Head of caudate nucleus (tissue), 42 donors: Measurements from ENCODE around the gene MAML3.

Experiments
- DNase-seq, 42 donors: peaks; one replicate each; pipeline versions ENCODE4 v3.0.0 to v3.0.0-alpha.2; 2020 to 2021; ENCODE audit warnings: mixed read lengths in 7 of 42
- intact Hi-C: fragments of 100-400 bp; cut with DNase I; formaldehyde crosslinking; loops from one replicate; pipeline ENCODE4 v1.15.0; 2022

MAML3 gene

DNA sequence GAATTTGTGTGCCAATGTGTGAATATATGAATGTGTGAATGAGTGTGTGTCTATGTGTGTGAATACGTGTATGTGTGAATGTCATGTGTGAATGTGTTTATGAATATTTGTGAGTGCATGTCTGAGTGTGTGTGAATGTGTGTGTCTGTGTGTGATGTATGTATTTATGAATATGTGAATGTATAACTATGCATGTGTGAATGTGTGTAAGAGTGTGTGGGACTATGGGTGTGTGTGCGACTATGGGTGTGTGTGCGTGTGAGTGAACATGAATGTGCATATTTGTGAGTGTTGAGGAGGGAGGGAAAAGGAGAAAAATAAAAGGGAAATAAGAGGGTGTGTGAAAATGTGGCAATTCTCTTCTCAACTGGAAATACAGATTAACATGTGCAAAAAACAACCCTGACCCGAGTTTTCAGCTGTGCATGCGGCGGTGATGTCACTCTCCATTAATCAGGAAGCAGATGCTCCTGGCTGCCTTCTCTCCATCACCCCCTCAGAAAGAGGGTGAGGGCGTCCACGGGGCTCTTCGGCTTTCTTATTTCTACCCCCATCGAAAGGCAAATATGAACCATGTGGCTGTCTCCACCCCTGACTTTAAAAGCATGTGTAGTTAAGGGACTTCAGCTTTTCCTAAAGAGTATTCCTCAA, 219.8 kb downstream of the MAML3 start:
- no peak for DNase-seq
- intact Hi-C loops, result no loop called here

DNA sequence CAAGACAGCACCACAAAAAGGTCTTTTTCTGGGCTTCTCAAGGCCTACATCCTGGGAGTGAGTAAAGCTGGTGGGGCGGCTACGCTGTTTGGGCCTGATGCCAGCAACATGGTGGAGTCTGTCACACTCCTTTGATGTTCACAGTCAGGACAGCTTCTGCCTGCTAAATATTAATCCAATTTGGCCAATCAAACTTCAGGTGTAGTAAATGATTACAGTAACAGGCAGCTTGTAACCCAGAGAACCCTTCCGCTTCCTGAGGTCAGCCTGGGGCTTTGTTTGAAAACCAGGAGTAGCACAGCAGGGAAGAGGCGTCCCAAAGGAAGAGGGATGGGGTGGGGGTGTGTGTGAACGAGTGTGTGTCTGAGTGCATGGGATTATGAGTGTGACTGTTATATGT, 220.4 kb downstream of the MAML3 start:
- intact Hi-C loops, result no loop called here
- no peak for DNase-seq

DNA sequence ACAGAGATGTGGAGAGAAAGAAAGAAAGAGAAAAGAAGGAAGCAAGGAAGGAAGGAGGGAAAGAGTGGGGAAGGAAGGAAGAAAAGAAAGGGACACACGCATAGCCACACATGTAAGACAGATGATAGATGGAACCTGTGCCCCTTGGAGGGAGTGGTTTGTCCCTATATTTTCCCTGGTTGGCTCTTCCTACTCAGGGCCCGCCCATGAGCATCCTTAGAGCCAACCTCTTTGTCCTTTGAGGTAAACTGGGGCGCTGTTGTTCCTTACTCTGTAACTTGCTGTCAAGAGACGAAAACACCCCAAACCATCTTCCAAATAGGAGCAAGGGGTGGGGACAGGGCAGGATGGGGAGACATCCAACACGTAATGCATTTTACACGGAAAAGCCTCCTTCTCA, 220.9 kb downstream of the MAML3 start:
- intact Hi-C loops, result no loop called here
- no peak for DNase-seq

DNA sequence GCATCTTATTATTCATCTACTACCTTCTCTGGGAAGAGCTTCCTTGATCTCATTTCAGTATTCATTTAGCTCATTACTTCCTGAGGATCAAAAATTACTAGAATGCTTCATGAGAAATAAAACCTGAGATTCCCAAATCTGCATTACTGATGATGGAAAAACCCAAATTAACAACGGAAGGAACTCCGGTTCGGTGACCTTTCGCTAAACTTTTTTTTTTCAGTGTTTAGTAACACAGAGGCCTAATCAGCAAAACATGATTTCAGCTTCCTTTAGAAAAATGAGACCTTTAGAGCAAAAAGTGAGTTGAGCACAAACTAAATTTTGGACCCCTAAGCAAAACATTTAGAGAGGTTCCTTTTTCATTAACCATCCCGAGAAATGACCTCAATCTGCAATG, 229.2 kb downstream of the MAML3 start:
- intact Hi-C loops, result no loop called here
- DNase-seq, result no peak

DNA sequence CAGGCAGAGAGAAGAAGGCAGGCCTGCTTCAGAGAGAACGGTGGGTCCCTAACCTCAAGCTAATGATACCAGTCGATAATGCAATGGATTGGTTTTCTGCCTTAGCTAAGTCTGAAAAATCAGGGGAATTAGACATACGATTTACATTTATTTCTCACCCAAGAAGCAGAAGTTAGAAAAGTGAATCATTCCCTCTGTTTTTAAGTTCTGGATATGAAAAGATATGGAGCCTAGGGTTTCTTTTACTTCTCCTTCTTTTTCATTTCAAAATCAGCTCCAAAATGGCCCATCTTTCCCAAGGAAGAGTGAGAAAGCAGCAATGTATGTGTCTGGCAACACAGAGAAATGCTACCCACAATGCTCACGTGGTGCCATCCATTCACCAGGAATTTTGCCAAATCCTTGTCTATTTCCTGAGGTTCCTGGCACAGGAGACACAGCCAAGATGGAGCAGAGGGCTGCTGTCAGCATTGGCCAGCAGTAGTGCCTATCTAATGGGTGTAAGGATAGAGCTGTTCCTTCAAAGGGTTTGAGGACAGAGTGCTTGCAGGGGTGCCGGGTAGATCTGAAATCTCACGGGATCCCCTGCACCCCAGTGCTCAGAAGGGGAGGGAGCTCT, 231.5 kb downstream of the MAML3 start:
- DNase-seq, result peak in 4 of 42 donors; percentile 12 to 35 (median 16)
- intact Hi-C loops, result no loop called here

DNA sequence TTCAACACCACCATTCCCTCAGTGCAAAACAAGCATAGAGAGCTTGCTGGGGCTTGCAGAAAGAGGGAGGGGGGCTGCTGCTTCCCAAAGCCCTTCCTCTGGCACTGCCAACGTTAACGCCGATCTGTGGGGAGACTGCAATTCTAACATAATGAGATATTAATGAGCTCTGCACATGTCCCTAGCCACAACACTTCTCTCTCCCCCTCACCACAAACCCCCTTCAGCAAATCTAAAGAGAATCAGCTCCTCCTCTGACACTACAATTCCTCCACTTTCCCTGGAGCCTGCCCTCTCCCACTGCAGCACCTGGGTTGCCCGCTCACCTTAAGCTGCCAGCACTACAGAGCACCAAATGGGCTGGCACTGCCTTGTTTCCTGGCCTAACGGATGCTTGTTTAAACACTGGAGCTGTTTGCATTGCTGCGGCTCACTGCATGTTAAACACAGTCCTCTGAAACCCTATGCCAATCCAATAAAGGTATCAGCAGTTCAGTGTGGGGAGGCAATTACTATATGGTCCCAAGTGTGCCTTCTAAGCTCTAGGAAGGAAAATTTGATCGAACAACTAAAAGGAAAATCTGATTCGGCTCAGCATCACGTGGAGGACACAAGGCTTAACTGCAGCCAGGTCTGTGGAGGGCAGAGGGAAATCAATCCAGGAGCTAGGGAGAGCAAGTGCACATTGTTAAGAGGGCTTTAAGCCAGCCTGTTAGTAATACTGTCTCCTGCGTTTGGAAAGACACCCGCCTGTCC, 232.4 kb downstream of the MAML3 start:
- intact Hi-C loops, result no loop called here
- no peak for DNase-seq

DNA sequence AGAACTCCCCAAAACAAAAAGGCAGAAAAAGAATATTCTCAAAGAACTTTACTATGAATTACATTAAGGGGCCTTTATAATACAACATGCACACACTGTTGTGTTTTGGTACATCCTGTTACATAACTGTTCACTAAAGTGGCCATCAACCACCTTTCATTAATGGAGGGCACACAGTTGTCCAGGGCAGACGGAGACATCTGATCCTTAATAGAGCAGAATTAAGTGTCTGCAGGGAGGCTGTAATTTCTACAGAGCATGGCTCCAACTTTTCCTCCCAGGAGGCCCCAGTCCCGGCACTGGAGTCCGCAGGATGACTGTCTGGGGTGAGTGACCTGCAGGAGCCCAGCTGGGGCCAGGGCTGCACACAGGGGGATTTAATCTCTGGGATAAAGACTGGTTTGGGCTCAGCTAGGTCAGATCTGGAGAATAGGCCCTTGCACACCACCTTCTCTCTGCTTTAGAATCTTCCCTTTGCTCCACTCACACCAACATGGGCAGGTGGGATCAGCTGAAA, 233.4 kb downstream of the MAML3 start:
- no peak for DNase-seq
- intact Hi-C loops, result no loop called here

DNA sequence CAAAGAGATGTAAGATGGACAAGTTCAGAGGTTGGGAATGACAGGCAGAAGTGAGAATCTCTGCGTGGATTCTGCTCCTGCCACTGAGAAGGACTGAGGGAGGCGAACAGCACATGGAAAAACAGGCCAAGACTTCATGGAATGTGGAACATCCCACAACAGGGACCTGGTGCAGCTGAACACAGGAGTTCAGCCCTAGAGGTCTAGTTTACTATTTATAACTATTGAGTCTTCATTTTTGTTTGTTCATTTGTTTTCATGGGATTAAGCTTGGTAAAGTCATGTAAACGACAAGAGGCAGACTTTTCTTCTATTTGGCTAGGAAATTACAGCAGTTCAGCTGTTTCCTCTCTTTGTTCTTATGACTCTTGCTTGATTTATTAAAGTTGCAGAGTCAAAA, 234.5 kb downstream of the MAML3 start:
- intact Hi-C loops, result no loop called here
- DNase-seq, result no peak

DNA sequence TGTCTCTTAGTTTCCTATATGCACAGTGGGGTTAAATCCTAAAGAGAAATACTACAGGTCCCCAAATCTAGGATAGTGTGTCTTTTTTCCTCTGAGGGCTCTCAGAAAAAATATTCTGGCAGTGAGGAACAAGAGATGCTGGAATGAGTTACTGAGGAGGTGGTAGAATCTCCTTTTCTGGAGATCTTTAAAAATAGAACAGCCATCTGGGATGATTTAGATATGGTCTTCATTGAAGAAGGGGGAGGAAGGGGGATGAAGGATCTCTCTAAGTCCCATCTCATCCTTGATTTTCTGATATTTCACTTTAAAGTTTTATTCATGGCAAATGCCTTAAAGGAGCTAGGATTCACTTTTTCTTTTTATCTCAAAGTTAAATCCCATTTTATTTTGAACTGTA, 235.0 kb downstream of the MAML3 start:
- intact Hi-C loops, result no loop called here
- DNase-seq, result no peak

DNA sequence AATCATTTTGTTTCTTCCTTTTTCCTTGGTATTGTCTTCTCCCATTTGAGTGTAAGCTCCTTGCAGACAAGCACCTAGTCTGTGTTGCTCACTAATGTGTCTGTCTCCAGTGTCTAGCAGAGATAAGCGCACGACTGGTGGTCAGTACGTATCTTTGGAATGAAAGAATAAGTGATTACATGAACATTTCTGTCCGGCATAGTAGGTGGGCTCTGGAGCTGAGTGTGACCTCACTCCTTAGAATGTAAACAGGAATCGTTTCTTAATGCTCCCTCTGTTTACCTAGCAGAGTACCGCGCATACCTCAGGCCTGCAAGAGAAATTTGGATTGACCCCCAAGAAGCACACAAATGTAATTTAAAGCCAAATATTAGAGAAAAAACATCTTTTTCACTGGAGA, 235.4 kb downstream of the MAML3 start:
- intact Hi-C loops, result no loop called here
- no peak for DNase-seq

DNA sequence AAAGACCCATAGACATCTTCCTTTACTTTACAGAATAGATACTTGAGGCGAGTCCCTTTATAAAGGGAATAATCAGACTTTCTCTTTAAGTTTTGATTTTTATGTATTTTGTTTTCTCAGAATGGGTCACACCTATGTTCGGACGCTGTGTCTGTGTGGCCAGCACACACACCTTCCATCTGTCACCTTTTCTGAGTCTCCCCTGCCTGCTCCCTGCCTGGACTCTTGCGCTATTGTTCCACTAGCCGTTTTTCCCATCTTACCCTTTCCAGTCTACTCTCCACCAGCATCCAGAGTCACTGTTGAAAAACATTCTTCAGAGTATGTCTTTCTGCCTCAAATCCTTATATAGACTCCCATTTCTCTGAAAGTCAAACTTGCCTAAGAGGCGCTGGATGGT, 236.1 kb downstream of the MAML3 start:
- intact Hi-C loops, result no loop called here
- no peak for DNase-seq

DNA sequence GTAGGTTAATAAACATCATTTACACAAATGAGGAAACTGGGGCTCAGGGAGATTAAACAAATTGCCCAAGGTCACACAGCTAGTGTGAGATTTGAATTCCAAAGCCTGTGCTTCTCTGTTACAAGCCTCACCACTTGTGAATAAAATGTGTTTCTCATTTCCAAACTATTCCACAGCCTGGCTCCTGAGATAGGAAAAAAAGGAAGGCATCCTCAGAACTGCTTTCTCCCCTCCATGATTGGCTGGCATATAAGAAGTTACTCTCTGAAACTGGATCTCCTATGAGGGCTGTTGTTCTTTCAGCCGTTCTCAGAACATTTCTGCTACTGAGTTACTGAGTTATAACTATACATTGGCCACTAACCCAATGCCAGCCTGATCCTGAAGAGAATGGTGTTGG, 237.9 kb downstream of the MAML3 start:
- no peak for DNase-seq
- intact Hi-C loops, result no loop called here

DNA sequence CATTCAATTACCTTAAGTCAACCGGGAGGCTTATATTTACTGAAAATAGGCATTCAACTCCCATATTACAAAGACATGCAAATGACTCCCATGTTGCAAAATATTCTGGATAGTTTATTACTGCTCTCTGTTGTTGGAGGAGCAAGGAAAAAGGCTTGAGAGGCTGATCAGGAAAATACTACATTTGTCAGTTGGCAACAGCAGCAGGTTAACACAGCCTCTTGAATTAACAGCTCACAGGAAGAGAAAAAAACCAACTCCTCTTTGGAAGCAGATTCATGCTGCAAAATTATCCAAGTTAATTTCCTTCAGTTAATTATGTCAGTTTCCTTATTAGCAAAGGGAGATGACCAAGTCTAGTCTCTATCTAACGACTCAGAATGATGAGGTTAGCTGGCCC, 238.9 kb downstream of the MAML3 start:
- intact Hi-C loops, result no loop called here
- DNase-seq, result no peak

DNA sequence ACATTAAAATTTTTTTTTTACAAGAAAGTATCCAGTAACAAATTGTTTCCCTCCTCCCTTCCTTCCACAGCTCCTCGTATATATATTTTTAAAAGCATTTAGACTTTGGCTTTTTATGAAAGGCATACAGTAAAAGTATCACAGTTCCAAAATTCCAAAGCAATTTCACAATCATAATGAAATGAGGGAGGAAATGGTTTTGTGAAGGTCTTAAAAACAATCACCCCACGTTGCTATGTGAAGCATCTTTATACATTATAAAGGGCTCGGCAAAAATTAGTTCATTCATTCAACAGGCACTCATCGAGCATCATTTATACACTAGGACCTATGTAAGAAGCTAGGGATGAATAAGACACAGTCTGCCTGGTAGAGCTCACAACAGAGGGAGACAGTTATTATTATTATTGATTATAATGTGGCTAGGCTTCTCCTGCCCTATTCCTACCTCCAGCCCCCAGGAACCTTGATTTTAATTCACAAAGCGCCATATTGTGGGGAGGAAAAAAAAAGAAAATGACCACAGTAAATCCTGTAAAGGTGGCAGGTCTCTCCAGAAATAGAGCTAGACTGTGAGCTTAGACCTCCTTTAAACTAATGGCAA, 239.9 kb downstream of the MAML3 start:
- no peak for DNase-seq
- intact Hi-C loops, result no loop called here

DNA sequence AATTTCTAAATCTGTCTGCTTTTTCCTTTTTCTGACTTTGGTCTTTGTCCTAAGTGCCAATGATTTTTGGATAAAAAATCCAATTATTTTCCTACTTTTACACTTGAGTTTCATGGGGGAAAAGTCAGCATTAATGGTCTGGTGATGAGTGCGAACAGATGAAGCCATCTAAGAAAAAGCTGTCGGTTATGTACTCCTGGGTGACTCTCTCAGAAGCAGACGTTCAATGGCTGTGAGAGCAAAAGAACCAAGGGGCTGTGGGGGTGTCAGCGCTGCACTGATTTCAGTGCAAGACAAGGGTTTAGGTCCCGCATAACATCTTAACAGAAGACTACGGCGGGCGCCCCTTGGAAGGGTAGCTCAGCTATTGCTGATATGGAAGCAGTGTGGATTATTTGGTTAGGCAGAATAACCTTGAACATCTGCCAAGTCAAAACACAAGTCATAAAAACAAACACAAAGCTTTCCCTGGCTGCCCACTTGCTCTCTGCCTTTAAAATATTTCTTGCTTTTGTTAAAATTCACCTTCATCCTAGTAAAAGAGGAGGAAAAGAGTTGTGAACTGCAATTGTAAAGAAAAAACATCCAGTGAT, 240.5 kb downstream of the MAML3 start:
- DNase-seq, result no peak
- intact Hi-C loops, result no loop called here

DNA sequence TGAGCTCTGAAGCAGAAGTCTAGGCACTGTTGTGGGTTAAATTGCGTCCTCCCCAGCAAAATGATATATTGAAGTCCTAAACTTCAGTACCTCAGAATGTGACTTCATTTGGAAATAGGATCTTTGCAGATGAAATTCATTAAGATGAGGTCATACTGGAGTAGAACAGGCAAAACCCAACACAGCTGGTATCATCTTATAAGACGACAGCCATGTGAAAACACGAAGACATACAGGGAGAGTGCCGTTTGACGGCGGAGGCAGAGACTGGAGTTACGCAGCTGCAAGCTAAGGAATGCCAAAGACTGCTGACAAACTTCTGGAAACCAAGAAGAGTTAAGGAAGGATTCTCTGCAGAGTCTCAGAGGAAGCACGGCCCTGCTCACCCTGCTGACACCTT, 241.5 kb downstream of the MAML3 start:
- DNase-seq, result no peak
- intact Hi-C loops, result no loop called here

DNA sequence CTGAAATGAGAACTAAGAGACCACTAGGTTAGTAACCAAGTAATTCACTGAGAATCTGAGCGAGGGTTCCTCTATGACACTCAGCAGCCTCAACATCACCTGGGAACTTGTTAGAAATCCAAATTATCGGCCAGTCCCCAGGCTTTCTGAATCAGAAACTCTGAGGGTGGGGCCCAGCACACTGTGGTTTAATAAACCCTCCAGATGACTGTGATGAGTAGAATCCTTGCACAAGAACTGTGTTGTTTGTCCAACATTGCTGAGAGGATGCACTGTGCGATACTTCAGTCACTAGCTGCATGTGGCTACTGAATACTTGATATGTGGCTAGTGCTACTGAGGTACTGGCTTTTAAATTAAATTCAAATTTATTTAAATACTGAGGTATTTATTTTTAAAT, 243.9 kb downstream of the MAML3 start:
- peak in 1 of 42 donors; percentile 22 for DNase-seq
- intact Hi-C loops, result no loop called here

DNA sequence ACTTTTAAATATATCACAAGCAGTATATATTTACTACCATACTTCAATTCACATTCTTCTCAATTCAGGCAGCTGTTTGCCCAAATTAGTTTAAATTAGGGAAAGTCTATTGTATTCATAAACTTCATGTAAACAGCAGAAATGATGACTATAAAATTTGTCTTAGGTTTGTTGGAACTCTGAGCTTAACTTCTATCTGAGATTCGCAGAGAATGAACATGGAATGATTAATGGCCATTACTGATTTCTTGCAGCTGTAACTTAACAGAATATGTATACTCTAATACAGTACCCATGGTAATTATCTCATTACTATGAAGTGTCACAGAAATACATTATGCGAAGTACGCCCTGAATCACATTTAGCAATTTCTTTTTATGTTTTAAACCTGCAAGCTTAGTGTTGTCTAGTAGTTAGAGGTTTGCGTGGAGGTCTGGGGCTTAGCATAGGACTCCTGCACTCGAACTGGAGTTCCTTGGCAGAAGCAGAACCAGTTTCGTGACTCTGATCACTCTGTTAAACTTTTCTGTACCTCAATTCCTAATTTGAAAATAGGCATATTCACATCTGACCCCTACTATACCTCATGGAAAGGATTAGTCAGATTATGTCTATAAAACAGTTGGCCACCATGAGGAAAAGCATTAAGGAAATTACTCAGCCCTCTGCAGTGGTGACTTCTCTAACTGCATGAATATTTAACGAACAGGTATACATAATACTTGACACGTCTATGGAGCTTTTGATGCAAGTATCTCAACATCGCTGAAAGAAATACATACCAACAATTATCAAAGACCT, 245.1 kb downstream of the MAML3 start:
- intact Hi-C loops, result no loop called here
- peak in 1 of 42 donors; percentile 29 for DNase-seq
